ENCODE measurements around the gene ADAMTSL1.

ADAMTSL1 gene

GRCh38 chr9:18819418-18819817, 345.5 kb downstream of the ADAMTSL1 start:
- no peak for DNase-seq

DNA sequence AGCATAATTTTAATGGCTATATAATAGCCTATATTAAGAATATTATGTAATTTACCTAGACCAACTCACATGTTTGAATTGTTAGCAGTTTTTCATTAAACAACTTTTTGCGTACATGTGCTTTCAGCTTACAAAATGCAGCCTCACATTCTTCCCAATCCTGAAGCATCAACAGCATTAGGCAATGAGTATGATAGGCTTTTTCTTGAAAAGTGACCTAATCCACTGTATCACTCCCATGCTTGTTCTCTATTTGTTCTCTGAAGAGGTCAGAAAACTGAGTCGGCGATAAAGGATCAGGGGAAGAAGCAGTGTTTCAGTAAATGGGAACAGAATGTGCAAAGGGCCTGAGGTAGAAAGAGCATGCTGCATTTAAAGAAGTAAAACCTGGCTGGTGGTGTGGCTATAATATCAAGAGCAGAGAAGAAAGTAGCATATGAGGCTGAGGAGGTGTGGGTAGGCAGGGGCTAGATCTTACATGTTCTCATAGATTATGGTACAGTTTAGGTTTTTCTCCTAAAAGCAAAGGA, 346.7 kb downstream of the ADAMTSL1 start:
- DNase-seq: no peak

DNA sequence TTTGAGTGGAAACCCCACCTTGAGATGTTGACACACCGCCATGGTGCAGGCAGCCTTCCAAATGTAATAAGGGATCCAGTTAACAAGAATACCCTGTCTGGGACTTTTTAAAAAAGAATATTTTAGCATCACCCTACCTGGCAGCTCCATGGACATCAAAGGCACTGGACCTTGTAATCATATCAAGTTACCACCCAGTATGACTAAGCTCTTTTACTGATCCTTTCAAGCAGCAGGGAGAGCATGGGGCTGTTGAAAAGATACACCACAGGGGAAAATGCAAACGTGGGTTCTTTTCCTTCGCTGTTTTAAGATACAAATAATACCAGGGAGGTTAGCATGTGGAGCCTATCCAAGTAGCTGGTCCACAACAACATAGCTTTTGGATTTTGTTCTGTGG, 347.8 kb downstream of the ADAMTSL1 start:
- no peak for DNase-seq

GRCh38 chr9:18822850-18823249, 348.9 kb downstream of the ADAMTSL1 start:
- DNase-seq: no peak

DNA sequence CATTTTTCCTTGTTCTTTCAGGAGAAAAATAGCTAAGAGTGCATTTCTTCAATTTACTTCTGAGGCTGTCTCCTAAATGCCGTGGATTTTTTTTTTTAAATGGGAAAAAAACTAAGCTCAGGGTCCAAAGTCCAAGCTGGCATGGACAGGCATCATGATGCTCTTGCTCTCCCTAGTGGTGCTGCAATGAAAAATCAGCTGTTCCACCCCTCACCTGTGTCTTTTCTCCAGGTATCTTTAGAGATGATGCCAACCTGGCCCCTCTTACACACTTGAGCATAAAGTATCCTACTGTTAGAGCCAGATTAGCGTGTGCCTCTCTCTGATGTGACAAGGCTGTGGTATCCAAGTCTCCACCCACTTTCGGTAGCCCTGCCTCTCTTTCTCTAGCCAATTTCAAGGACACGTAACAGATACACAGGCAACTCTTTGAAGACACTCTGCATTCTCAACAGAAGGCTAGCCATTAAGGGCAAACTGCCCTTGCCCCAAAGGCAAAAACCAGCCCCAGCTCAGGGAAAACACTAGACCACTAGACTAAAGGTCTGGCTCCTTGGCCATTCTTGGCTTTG, 350.2 kb downstream of the ADAMTSL1 start:
- DNase-seq: no peak

DNA sequence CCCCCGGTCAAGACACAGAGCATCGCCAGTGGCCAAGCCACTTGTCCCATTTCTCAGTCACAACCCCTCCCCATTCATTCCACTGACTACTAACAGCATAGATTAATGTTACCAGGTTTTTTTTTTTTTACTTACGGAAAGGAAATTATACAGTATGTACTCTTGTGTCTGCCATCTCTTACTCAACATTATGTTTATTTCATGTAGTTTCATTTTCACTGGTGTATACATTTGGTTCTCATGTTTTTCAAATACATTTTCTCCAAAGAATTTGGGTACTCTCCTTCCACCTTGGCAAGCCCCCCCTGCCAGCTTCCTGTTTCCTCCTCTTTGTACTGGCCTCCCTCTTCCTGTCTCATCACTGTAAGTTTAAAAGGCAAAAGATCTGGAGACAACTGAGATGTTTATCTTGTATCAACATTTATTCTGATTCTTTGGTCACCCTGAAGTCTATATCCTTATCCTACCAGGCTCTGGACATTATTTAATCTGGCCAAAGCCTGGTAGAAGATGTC, 351.8 kb downstream of the ADAMTSL1 start:
- no peak for DNase-seq

DNA sequence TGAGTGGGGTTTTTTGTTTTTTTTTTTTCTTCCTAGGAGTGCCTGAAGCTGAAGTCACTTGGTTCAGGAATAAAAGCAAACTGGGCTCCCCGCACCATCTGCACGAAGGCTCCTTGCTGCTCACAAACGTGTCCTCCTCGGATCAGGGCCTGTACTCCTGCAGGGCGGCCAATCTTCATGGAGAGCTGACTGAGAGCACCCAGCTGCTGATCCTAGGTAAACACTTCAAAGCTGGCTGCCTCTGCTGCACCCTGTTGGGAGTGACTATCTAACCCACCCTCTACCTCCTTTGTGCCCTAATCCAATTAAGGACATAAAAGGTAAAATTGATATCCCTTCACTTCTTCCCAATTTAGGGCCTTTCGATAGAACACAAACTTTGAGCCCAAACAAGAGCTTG, 352.3 kb downstream of the ADAMTSL1 start:
- DNase-seq: no peak

DNA sequence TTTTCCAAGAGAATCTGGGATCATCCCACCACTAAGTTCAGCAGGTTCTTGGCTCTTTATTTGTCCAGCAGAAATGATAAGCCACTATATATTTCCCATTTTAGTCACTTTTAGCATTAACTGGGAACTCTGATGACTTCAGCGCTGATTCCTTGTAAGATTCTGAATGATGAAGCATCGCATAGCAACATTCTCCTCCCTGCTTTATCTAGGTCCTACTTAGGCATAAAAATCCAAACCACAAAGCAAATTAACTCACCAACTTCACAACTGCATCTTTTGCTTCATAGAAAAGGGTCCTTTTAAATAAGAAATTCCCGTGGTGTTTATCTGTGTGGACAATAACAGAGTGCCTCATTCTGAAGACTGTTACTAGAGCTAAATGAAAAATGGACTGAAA, 355.1 kb downstream of the ADAMTSL1 start:
- no peak for DNase-seq

GRCh38 chr9:18829873-18830272, 355.9 kb downstream of the ADAMTSL1 start:
- no peak for DNase-seq

- no peak for DNase-seq
Observed at GRCh38 chr9:18834740-18835361, 360.9 kb downstream of the ADAMTSL1 start.

DNA sequence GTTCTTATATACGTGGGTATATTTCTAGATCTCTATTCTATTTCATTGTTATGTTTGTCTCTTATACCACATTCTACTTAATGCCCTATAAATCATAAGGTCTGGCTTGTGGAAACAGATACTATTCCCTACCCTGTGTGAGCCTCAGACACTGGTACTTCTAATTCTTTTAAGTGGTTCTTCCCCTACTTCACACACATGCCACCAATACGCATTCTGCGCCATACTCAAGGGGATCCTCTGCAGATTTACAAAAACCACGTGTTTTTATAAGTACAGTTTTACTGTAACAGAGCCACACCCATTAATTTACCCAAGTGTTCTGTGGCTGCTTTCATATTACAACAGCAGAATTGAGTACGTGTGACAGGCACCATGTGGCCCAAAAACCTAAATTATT, 363.4 kb downstream of the ADAMTSL1 start:
- DNase-seq: no peak

- no peak for DNase-seq
Observed at GRCh38 chr9:18847576-18848275, 373.8 kb downstream of the ADAMTSL1 start.

DNA sequence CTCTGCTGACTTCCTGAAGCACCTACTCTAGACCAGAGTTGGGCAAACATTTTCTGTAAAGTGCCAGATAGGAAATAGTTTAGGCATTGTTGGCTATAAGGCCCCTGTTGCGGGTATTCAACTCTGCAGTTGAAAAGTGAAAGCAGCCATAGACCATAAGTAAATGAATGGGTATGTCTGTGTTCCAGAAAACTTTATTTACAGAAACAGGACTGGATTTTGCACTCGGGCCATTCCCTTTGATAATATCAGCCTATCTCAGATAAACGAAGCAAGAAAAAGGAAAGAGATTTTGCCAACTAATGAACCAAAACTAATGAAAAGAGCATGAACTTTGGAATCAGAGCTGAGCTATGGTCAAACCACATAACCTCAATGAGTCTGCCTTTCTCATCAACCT, 374.7 kb downstream of the ADAMTSL1 start:
- no peak for DNase-seq

GRCh38 chr9:18849270-18849669, 375.3 kb downstream of the ADAMTSL1 start:
- DNase-seq: no peak

DNA sequence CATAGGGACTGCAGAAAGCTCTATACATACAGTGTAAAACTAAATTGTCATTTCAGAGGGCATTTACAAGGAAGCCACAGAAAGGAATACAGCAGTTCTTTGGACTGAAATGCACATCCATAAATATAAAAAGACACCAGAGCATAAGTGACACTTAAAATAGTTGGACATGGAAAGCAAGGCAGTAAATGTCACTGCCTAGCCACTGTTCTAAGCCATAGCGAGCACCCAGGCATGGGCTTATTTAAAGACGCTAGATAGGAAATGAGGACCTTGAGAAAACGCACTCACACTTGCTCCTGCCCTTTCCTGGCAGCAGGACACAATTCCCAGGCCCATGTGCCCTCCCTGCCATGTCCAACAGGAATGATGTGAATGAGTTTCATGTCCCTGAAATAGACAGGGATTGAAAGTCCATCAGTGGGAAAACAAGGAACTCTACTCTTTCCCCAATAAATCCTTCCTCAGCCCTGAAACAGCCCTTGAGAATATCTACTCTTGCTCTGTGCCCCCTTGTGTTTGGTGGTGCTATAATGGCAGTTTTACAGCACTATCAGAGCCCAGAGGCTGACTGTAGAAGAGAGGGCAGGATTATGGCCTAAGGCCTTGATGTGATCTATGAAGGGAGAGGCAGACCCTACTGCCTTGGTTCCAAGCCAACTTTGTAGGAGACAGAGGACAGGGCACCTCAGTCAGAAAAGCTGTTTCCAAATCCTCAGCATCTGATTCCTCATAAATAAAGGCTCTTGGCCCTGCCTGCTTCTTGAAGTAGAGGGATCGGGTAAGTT, 376.1 kb downstream of the ADAMTSL1 start:
- DNase-seq: no peak

DNA sequence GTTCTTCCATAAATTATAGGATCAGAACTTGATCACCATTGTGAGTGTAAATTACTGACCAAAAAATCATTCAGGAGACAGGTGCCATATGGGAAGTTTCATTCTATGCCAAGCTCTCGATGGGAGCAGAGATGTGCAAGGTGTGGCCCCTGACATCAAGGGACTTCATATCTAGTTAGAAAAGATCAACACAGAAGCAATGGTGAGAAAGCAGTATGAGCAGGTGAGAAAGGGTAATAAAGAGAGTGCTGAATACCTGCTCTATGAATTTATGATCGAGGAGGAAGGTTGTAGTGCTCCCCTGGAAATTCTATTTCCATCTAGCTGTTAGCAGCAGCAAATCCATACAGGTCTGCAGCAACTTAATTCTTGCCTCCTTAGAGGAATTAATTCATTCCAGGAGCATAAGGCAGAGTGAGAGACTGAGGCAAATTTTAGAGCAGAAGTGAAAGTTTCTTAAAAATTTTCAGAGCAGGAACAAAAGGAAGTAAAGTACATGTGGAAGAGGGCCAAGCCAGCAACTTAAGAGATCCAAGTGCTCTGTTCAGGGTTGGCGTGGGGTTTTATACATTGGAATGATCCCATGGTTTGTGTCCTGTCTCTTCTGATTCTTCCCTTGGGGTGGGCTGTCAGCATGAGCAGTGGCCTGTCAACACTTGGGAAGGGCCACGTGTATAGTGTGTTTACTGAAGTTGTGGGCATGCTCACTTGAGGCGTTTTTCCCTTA, 377.3 kb downstream of the ADAMTSL1 start:
- DNase-seq: no peak

DNA sequence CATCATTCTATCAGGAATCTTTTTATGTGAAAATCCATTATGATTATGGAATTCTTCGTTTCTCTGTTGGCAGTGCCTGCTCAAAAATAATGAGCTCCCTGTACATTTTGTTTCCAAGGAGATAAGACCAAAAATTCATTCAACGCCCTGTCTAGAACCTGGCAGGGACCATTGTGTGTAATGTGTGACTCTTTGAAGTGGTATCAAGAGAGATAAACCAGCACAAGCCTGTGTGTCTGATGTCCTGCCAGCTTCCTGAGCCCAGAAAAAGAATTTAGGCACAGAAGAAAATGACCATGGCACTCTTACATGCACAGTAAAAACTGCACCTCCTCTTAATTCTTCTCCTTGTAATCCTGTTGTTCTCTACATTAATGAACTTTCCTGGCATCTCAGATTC, 381.7 kb downstream of the ADAMTSL1 start:
- no peak for DNase-seq

GRCh38 chr9:18857334-18857733, 383.4 kb downstream of the ADAMTSL1 start:
- DNase-seq: no peak

GRCh38 chr9:18857769-18858168, 383.8 kb downstream of the ADAMTSL1 start:
- no peak for DNase-seq

- peak; percentile 47 for DNase-seq
Observed at GRCh38 chr9:18861609-18862544, 387.9 kb downstream of the ADAMTSL1 start.

- no peak for DNase-seq
Observed at GRCh38 chr9:18863791-18864190, 389.8 kb downstream of the ADAMTSL1 start.
